Activated naive CD4-positive, alpha-beta T cell (primary cell): ENCODE data around the gene TFDP2.
"Not testable (repeated sequence)": the region's sequence is repeated elsewhere in the genome, so short reads cannot be mapped to it uniquely, and the experiment has no call there.

Source experiments
- DNase-seq, 4 experiments: peaks; one replicate each; lab custom pipeline; 2025; lab: John Stamatoyannopoulos, UW

Gene TFDP2

DNA sequence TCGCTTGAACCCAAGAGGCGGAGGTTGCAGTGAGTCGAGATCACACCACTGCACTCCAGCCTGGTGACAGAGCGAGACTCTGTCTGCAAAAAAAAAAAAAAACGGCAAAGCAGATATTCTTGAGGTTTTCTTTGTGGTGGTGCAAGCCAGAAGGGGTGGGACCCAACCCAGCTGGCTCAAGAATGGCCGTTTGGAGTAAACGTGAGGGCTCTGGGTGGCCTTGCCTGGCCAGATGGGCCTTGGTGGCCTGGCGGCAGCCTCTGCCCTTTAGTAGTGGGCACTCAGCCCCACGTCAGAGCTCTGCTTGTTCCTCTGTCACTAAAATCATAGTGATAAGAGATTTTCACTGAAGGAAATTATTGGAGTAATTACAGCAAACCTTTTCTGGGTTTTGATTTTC, 222.4 kb downstream of the TFDP2 start:
- no peak for DNase-seq

DNA sequence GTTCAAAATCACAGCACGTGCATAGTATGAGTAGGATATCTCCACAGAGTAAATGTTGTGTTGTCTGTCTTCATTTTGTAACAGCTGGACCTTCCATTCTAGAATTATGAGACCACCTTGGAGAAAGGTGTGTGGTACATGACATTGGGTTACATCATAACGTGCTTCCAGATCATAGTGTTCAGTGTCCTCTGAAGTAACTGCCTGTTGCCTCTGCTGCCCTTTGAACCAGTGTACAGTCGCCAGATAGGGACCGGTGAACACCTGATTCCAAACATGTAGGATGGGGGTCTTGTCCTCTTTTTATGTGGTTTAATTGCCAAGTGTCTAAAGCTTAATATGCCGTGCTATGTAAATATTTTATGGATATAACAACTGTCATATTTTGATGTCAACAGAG, 223.7 kb downstream of the TFDP2 start:
- not testable (repeated sequence) for DNase-seq

DNA sequence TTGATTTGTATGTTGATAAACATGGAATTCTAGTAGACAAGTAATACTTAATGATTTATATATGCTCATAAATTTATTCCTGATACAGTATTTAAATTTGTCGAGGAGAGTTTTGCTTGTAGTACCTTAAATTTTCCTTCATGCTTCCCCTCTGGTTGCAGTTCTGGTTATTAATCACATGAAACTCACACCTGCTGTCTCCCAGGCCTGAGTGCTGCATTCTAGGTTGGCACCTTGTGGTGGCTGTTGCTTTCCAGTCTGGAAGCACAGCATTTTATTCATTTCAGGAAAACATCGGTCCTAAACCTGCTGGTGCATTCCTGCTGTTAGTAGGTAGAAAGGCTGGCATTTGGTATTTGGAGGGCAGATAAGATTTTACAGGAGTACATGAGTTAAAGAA, 228.0 kb downstream of the TFDP2 start:
- DNase-seq: no peak

DNA sequence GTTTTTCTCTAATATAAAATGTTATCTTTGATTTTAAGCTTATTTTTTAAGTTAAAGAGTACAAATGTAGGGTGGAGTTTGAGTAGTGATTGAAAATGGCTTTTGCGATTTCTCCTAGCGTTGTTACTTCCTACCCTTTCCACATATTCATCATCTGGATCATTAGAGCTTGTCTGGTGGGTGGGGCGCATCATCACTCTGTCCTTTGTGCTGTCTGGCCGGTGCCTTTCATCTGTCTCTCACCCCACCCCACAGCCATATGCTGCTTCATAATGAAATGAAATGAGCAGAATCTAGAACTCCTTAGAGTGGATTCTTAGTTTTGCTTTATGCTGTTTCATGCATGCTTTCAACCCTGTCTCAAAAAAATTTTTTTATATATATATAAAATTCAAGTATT, 228.6 kb downstream of the TFDP2 start:
- no peak for DNase-seq

DNA sequence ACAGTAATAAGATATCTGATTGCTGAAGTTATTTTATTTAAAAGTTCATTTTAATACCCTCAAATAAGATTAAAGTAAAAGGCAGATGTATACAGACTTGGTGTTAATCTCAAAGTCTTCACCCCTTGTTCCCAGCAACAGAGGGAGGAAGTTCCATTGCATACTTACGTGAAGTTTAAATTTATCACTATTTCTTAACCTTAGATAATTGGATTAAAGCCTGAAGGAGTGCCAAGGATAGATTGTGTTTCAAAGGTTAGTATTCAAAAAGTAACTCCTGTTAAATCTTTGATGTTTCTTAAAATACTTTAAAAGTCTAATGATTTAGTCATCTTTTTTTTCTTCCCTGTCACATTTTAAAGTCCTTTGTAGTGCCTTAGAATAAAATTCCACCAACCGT, 233.6 kb downstream of the TFDP2 start:
- DNase-seq: no peak

DNA sequence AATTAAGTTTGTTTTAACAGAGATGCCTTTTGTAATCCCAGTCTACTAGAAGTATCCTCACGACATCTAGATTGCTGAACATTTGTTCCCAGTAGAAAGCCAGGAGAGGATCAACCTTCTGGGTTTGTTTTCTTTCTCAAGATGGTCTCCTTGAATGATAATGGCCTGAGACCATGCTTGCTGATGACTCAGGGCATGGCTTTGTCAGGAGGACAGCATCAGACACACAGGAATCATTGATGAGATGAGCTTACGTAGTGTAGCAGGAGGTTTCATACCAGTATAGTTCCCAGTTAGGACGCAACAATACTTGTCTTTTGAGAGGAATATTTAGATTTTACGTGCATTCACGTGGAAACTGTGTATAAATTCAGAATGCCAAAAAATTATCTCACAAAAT, 234.3 kb downstream of the TFDP2 start:
- no peak for DNase-seq

DNA sequence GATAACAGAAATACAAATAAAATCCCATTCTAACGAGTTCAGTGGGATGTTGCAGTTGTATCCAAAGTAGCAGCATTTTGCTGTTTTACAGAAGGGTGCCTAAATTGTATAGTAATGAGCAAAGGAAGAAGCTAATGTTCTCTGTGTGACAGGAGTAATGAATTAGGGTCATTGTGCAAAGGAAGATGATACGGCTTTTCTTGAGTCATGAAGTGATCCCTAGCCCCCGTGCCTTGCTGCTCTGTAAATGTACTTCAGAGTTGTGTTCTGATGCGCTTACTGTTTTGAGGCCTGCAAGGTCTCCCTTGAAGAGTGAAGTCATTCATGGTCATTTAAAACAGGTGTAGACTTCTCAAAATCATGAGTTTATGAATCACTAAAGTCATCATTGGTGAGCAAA, 235.0 kb downstream of the TFDP2 start:
- no peak for DNase-seq

DNA sequence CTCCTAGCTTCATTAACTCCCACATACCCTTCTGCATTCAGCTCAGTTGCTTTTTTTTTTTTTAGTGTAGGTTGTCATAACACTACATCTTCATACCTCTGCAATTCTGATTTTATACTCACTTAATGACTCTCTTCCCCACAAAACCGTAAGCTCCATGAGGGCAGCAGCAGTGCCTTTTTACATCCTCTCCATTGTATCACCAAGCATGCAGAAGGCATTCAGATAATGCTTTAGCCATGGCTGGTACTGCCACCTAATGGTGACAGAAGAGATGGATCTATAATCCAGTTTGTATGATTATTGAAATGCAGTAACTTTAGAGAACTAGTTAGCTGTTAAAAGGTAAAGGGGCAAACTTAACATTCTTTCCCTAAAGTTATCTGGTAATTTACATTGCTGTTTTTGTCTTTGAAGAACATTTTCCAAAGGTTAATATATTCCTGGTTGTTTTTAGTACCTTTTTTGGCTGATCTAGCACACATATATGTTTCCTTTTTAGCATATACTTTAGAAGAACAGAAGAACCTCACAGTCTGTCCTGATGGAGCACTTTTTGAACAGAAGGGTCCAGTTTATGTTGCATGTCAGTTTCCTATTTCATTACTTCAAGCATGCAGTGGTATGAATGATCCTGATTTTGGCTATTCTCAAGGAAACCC, 236.1 kb downstream of the TFDP2 start:
- peak in 1 of 4 experiments; percentile 15 for DNase-seq

DNA sequence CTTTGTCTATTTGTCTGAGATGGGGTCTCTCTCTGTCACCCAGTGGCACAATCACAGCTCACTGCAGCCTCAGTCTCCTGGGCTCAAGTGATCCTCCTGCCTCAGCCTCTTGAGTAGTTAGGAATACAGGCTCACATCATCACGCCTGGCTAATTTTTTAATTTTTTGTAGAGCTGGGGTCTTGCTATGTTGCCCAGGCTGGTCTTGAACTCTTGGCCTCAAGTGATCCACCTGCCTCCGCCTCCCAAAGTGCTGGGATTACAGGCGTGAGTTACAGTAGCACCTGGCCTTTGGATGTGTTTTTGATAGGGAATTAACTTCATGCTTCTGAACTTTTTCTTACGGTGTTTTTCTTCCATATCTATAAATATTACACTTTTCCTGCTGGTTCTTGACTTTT, 239.4 kb downstream of the TFDP2 start:
- DNase-seq: not testable (repeated sequence)

DNA sequence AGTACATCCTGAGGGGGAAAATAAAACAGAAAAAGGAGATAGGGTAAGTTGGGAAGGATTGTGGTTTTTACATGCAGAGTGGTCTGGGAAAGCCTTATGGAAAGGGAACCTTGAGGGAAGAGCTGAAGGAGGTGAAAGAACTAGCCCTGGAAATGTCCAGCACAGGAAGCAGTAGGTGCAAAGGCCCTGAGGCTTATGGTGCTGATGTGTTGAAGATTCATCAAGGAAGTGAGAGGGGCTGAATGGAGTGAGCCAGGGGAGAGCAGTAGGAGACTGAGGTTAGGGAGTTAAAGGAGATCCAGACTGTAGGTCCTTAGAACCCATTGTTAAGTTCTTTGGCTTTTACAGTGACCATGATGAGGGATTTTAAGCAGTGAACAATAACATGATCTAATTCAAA, 239.9 kb downstream of the TFDP2 start:
- no peak for DNase-seq

DNA sequence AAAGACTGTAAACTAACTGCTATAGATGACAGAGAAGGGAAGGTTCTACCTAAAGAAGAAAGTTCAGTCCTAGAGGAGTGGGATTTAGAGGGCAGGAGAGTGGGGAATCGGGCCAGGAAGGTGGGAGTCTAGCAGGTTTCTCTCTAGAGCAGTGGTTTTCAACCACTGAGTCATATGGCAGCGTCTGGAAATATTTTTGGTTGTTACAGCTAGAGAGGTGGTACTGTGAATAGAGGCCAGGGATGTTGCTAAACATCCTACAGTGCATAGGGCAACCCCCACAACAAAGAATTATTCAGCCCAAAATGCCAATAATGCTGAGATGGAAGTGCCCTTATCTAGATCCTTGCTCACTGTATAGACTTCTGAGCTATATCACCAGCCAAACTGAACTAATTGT, 244.2 kb downstream of the TFDP2 start:
- no peak for DNase-seq

DNA sequence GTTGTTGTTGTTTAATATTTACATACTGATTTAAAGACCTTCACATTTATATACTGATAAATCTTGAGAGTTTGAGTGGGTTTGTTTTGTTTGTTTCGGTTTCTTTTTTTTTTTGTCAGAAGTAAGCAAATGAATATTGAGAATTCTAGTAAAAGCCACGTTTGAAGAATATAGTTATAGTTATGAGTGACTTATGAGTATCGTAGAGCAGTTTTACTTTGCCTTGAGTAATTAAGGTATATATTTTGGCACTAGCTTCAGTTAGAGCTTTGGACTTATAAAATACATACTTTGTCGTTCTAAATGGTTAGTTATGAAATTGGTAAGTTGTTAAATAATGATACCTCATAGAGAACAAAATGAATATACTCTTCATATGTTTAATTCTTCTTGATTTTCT, 245.1 kb downstream of the TFDP2 start:
- DNase-seq: no peak

DNA sequence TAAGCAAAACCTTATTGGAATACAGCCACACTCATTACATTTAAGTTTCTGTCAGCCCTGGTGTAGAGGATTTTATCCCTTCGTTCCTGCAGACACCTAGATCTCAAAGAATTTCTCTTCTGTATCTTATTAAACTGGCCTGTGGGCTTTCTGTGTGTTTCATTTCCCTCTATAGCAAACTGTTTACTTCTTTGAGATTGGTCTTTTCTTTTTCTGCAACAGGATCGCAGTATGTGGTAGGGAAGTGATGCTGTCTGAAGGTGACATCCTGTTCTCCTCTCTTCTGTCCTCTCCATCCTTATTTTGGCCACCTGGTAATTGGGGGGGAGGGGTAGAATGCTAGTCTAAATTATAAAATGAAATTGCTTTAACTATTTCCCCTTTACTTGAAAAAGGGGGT, 247.4 kb downstream of the TFDP2 start:
- DNase-seq: no peak

DNA sequence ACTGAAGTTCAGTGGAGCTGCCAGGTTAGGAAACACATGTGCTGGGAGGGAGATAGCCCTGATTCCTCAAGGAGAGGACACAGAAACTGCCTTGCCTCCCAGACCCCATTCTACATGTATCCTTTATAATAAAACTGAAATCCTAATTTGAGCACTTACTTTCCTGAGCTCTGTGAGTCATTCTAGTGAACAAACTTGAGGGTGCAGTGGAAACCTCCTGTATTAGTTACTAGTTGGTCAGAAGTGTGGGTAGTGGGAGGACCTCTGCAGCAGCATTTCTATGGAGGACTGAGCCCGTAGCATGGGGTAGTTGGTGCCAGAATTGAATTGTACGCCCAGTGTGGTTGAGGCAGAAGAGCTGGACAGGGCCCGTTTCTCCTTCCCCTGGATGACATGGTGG, 249.0 kb downstream of the TFDP2 start:
- DNase-seq: no peak

DNA sequence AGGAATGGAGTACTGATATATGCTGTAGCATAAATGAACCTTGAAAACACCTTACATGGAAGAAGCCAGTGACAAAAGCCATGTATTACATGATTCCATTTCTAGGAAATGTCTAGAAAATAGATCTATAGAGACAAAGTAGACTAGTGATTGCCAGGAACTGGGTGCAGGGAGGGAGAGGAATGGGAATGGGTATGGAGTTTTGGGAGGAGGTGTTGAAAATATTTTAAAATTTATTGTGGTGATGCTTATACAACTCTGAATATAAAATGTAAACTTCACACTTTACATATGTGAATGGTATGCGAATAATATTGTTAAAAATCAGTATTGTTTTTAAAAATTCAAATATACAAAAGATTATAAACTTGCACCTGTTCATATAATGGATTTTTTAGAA, 250.4 kb downstream of the TFDP2 start:
- no peak for DNase-seq

DNA sequence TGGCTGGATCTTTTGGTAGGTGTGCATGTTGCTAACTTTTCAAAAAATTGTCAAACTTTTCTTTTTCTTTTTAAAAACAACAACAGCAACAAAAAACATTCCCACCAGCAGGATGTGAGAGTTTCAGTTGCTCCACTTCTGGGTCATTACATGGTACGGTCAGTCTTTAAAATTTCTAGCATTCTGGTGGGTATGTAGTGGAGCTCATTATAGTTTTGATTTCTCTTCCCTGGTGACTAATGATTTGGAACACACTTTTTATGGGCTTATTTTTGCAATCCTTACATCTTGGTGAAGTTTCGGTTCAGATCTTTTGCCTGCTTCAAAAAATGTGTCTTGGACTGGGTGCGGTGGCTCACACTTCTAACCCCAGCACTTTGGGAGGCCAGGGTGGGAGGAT, 253.6 kb downstream of the TFDP2 start:
- DNase-seq: no peak

DNA sequence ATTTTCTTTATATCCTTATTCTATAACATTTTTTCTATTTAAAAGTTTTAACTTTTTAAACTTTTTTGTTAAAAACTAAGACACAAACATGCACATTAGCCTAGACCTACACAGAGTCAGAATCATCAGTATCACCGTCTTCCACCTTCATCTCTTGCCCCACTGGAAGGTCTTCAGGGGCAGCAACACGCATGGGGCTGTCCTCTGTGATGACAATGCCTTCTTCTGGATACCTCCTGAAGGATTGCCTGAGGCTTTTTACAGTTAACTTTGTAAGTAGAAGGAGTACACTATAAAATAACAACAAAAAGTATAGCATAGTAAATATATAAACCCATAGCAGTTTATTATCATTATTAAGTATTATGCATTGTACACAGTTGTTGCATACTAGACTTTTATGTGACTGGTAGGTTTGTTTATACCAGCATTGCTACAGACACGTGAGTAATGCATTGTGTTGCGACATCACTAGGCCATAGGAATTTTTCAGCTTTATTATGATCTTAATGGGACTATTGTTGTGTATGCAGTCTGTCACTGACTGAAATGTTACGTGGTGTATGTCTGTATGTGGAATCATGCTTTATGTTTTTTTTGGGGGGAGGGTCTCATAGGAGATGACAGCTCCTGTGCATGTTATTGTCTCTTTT, 254.7 kb downstream of the TFDP2 start:
- no peak for DNase-seq
